ENCODE data around the gene RNF225. TPM values are rescaled to one million over a fixed set of nuclear protein-coding genes. Genes with fewer than 3 reads are reported as not detected.

Gene RNF225
- total and polyA plus RNA-seq, 8 donors = not detected

- Histone ChIP-seq H3K27me3 (no peaks in the 10 kb centered on the region), H3K4me3 (peak overlapping the region; percentile 62 to 77 (median 68)), H3K9me3 (no peaks in the 10 kb centered on the region), H3K4me1 (peaks cover 12 to 30% (median 19%) of the 10 kb centered on the region in 3 donors), H3K36me3 (peaks cover 0 to 11% (median 7%) of the 10 kb centered on the region in 3 donors), H3K27ac (no peak overlapping the region)
- no peak for TF ChIP-seq CTCF (IDR thresholded peaks at IDR 0.05)
- ATAC-seq (no peak), DNase-seq (peak in 1 of 6 donors; percentile 31), FAIRE-seq (no peak)
- 51 to 58% methylated on average over 3 of the region's 3 CpGs for WGBS, 2 donors
- intact Hi-C loops (cut with DNase I) = no loop called here
Observed at GRCh38 chr19:58388175-58388526, 7.3 kb upstream of the RNF225 start.

- H3K36me3 ChIP-seq = peaks cover 4 to 28% (median 24%) of the 10 kb centered on the region in 3 donors
- no peak for ATAC-seq
- no peaks in the 10 kb centered on the region for H3K27me3 ChIP-seq
- no peak overlapping the region for H3K4me3 ChIP-seq
- DNase-seq = peak in 1 of 6 donors; percentile 25
- intact Hi-C loops (cut with DNase I) = no loop called here
- 92 to 93% methylated on average over 26 of the region's 26 CpGs for WGBS, 2 donors
- no peaks in the 10 kb centered on the region for H3K9me3 ChIP-seq
- no peak for TF ChIP-seq CTCF (IDR thresholded peaks at IDR 0.05)
- peaks cover 6 to 19% (median 13%) of the 10 kb centered on the region in 3 donors for H3K4me1 ChIP-seq
- FAIRE-seq = no peak
- no peak overlapping the region for H3K27ac ChIP-seq
Observed at GRCh38 chr19:58392945-58393724, 2.3 kb upstream of the RNF225 start.

- Histone ChIP-seq H3K4me3 (no peak overlapping the region), H3K27ac (no peak overlapping the region), H3K27me3 (no peaks in the 10 kb centered on the region), H3K4me1 (peaks cover 6 to 15% (median 7%) of the 10 kb centered on the region in 3 donors), H3K9me3 (no peaks in the 10 kb centered on the region), H3K36me3 (peaks cover 4 to 28% (median 24%) of the 10 kb centered on the region in 3 donors)
- no peak for DNase-seq
- intact Hi-C loops (cut with DNase I) = no loop called here
- ATAC-seq = no peak
- WGBS, 2 donors = 85 to 86% methylated on average over 4 of the region's 4 CpGs
- no peak for TF ChIP-seq CTCF (IDR thresholded peaks at IDR 0.05)
- FAIRE-seq = no peak
Observed at GRCh38 chr19:58393725-58394033, 1.8 kb upstream of the RNF225 start.

GRCh38 chr19:58394821-58395219 is 636 bp upstream of the RNF225 start:
- H3K27ac ChIP-seq = no peak overlapping the region
- intact Hi-C loops (cut with DNase I) = no loop called here
- H3K27me3 ChIP-seq = no peaks in the 10 kb centered on the region
- no peak for TF ChIP-seq CTCF (IDR thresholded peaks at IDR 0.05)
- no peaks in the 10 kb centered on the region for H3K9me3 ChIP-seq
- no peak overlapping the region for H3K4me3 ChIP-seq
- H3K36me3 ChIP-seq = peaks cover 4 to 28% (median 24%) of the 10 kb centered on the region in 3 donors
- peaks cover 0 to 11% (median 6%) of the 10 kb centered on the region in 3 donors for H3K4me1 ChIP-seq
- FAIRE-seq (no peak), ATAC-seq (peak in 2 of 4 donors; percentile 5 to 10), DNase-seq (peak in 1 of 6 donors; percentile 31)
- 69 to 73% methylated on average over 3 of the region's 3 CpGs for WGBS, 2 donors

- 5% methylated on average over 52 to 75 of the region's 75 CpGs for WGBS, 2 donors
- Histone ChIP-seq H3K27me3 (no peaks in the 10 kb centered on the region), H3K36me3 (peaks cover 4 to 28% (median 22%) of the 10 kb centered on the region in 3 donors), H3K4me3 (no peak overlapping the region), H3K9me3 (no peaks in the 10 kb centered on the region), H3K27ac (no peak overlapping the region), H3K4me1 (peaks cover 0 to 5% (median 4%) of the 10 kb centered on the region in 3 donors)
- DNase-seq (peak in 3 of 6 donors; percentile 38 to 79 (median 63)), FAIRE-seq (no peak), ATAC-seq (peak in 1 of 4 donors; percentile 11)
- TF ChIP-seq CTCF (IDR thresholded peaks at IDR 0.05) = no peak
- intact Hi-C loops (cut with DNase I) = no loop called here
Observed at GRCh38 chr19:58395979-58396627, 647 bp downstream of the RNF225 start.

All from pancreas (tissue), 10 donors.